Esophagus squamous epithelium (tissue), 4 donors: ENCODE results near the gene CYP21A2.

Experiments used
- POLR2A ChIP-seq, 4 donors: fragments of 450-650 bp; IDR thresholded peaks; one replicate each; pipeline ENCODE4 v1.6.1; 2017; ENCODE audit warnings: antibody characterized with exemption in 4 of 4, mild to moderate bottlenecking in 4 of 4, moderate library complexity in 3 of 4
- TF ChIP-seq, protein P1 (sequence below), 6 experiments: fragments of 450-650 bp in 4 of 6; fragments of 200-600 bp in 2 of 6; sonication (generic) in 2 of 6; IDR thresholded peaks; one replicate each; pipeline ENCODE4 v1.5.1; 2016 to 2019; ENCODE audit warnings: antibody characterized with exemption in 6 of 6, mild to moderate bottlenecking in 4 of 6, moderate library complexity in 4 of 6

DNA sequence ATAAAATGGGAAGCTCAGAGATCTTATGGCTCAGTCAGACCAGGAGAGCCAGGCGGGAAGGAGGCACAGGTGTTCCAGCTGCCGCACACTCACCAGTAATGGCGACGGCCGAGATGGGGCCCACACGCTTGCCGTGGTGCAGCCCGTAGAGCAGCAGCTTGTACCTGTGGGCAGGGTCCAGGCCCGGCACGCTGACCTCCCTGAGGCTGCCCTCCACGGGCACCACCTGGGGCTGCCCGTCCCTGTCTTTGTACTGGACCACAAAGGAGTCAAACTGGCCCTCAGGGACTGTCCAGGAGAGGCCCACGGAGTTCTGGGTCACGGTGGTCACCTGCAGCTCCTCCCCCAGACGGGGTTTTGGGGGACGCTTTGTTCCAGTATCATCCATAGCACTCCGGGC lies 31.2 kb downstream of the CYP21A2 start:
- TF ChIP-seq, protein P1, sequence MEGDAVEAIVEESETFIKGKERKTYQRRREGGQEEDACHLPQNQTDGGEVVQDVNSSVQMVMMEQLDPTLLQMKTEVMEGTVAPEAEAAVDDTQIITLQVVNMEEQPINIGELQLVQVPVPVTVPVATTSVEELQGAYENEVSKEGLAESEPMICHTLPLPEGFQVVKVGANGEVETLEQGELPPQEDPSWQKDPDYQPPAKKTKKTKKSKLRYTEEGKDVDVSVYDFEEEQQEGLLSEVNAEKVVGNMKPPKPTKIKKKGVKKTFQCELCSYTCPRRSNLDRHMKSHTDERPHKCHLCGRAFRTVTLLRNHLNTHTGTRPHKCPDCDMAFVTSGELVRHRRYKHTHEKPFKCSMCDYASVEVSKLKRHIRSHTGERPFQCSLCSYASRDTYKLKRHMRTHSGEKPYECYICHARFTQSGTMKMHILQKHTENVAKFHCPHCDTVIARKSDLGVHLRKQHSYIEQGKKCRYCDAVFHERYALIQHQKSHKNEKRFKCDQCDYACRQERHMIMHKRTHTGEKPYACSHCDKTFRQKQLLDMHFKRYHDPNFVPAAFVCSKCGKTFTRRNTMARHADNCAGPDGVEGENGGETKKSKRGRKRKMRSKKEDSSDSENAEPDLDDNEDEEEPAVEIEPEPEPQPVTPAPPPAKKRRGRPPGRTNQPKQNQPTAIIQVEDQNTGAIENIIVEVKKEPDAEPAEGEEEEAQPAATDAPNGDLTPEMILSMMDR (IDR thresholded peaks at IDR 0.05) = no peak
- TF ChIP-seq POLR2A (IDR thresholded peaks at IDR 0.05) = no peak
